OCI-LY7 (cell line): ENCODE results near the gene BCHE. TPM values are rescaled to one million over a fixed set of nuclear protein-coding genes. Genes with fewer than 3 reads are reported as not detected.

ENCODE experiments used
- BruUV-seq: library from RNA; stranded (reverse); fragments of 400-500 nt; replicated peaks from 2 replicates; lab custom pipeline; 2021; lab: Mats Ljungman, UMichigan
- CTCF ChIA-PET: fragments of 300-600 bp; sonication (Branson Sonifier 250); formaldehyde crosslinking; loops from one replicate; lab custom pipeline; 2022; ENCODE audit warnings: antibody characterized with exemption; ENCODE audit not compliant: unreplicated experiment; lab: Charles Lee
- POLR2A ChIA-PET: fragments of 300-600 bp; sonication (Branson Sonifier 250); formaldehyde crosslinking; loops from one replicate; lab custom pipeline; 2022; ENCODE audit warnings: antibody characterized with exemption; lab: Charles Lee
- DNase-seq: peaks from one replicate; pipeline ENCODE4 v3.0.0-alpha.2; 2015; ENCODE audit warnings: low spot score
- H2AFZ ChIP-seq: fragments of 200-600 bp; sonication (generic), shearing (Covaris generic); 2 replicates; pipeline ENCODE4 v1.6.1; 2014; ENCODE audit warnings: mild to moderate bottlenecking, antibody characterized with exemption, low read length, moderate library complexity
- H3K27ac ChIP-seq: fragments of 200-600 bp; sonication (generic); 2 replicates; pipeline ENCODE4 v1.5.1; 2014; ENCODE audit warnings: mixed run types, low read depth, mild to moderate bottlenecking, moderate library complexity, low read length, inconsistent platforms; ENCODE audit not compliant: poor library complexity, severe bottlenecking
- H3K36me3 ChIP-seq: fragments of 200-600 bp; sonication (generic); 2 replicates; pipeline ENCODE4 v1.6.1; 2014; ENCODE audit warnings: mild to moderate bottlenecking, antibody characterized with exemption, low read length, moderate library complexity, mixed read lengths; ENCODE audit not compliant: insufficient read depth
- H3K4me1 ChIP-seq: fragments of 200-600 bp; sonication (generic); 2 replicates; pipeline ENCODE4 v1.5.1; 2014; ENCODE audit warnings: mild to moderate bottlenecking, low read length; ENCODE audit not compliant: insufficient read depth, poor library complexity, severe bottlenecking
- H3K4me2 ChIP-seq: fragments of 200-600 bp; sonication (generic); 2 replicates; pipeline ENCODE4 v1.6.1; 2014; ENCODE audit warnings: mild to moderate bottlenecking, low read length
- H3K4me3 ChIP-seq: fragments of 200-600 bp; sonication (generic); 2 replicates; pipeline ENCODE4 v1.5.1; 2014; ENCODE audit warnings: mild to moderate bottlenecking, low read depth, low read length; ENCODE audit not compliant: poor library complexity, severe bottlenecking
- H3K79me2 ChIP-seq: fragments of 200-600 bp; sonication (generic); 2 replicates; pipeline ENCODE4 v1.6.1; 2016; ENCODE audit warnings: low read depth, mild to moderate bottlenecking, low read length, moderate library complexity, mixed read lengths; ENCODE audit not compliant: insufficient read depth
- H3K9me2 ChIP-seq: fragments of 200-600 bp; sonication (generic); 2 replicates; pipeline ENCODE4 v1.6.1; 2016; ENCODE audit warnings: mild to moderate bottlenecking, low read length, mixed read lengths; ENCODE audit not compliant: insufficient read depth
- H3K9me3 ChIP-seq: fragments of 200-600 bp; sonication (generic); 2 replicates; pipeline ENCODE4 v1.6.1; 2014; ENCODE audit warnings: mild to moderate bottlenecking, mixed run types, low read length, mixed read lengths
- H4K20me1 ChIP-seq: fragments of 200-600 bp; sonication (generic); 2 replicates; pipeline ENCODE4 v1.6.1; 2014; ENCODE audit warnings: mild to moderate bottlenecking, antibody characterized with exemption, low read length, moderate library complexity, mixed read lengths; ENCODE audit not compliant: insufficient read depth
- EZH2phosphoT487 ChIP-seq: fragments of 200-600 bp; sonication (generic); IDR thresholded peaks from 2 replicates; pipeline ENCODE4 v1.6.1; 2018; ENCODE audit warnings: low read depth, borderline replicate concordance, mild to moderate bottlenecking, mixed run types, antibody characterized with exemption, low read length, moderate library complexity, mixed read lengths
- intact Hi-C: fragments of 100-400 bp; cut with micrococcal nuclease; formaldehyde crosslinking; loops from one replicate; pipeline ENCODE4 v1.10.0; 2022; ENCODE audit not compliant: unreplicated experiment
- total RNA-seq, 2 experiments: library from RNA; depleted of rRNA in 1 of 2; stranded (reverse); fragments of >200 nt in 1 of 2; shearing (Covaris generic) in 1 of 2; gene quantifications; 2 replicates each; pipeline ENCODE4 v1.2.3, GENCODE V29; 2014 to 2022
- TF ChIP-seq, protein P1 (sequence below): fragments of 200-600 bp; sonication (generic); conservative IDR thresholded peaks from 2 replicates; pipeline ENCODE4 v1.5.1; 2014; ENCODE audit warnings: mild to moderate bottlenecking, antibody characterized with exemption, low read length, moderate library complexity, mixed read lengths

The BCHE gene
- total RNA-seq, 2 experiments from 2014 or later = not detected

DNA sequence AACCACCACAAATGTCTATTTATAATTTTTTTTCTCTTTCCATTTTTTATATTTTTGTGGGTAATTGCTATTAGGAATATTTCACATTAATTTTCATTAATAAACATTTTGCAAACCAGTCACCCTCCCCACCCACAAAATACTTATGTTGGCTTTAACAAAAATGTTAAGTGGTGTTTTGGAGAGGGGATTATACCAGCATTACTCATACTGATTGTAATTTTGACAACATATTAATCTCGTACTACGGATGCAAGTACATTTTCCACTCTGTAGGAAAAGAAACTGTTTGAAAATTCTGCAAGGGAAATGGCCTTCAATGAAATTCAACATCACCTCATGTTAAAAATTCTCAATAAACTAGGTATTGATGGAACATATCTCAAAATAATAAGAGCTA, 58.3 kb downstream of the BCHE start:
- ChIA-PET CTCF (no interaction called here), POLR2A (no interaction called here)
- H3K36me3 ChIP-seq = no peaks in the 10 kb centered on the region
- TF ChIP-seq EZH2phosphoT487 = no peak
- TF ChIP-seq, protein P1, sequence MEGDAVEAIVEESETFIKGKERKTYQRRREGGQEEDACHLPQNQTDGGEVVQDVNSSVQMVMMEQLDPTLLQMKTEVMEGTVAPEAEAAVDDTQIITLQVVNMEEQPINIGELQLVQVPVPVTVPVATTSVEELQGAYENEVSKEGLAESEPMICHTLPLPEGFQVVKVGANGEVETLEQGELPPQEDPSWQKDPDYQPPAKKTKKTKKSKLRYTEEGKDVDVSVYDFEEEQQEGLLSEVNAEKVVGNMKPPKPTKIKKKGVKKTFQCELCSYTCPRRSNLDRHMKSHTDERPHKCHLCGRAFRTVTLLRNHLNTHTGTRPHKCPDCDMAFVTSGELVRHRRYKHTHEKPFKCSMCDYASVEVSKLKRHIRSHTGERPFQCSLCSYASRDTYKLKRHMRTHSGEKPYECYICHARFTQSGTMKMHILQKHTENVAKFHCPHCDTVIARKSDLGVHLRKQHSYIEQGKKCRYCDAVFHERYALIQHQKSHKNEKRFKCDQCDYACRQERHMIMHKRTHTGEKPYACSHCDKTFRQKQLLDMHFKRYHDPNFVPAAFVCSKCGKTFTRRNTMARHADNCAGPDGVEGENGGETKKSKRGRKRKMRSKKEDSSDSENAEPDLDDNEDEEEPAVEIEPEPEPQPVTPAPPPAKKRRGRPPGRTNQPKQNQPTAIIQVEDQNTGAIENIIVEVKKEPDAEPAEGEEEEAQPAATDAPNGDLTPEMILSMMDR = no peak
- H3K4me2 ChIP-seq = no peak overlapping the region
- no peaks in the 10 kb centered on the region for H3K4me1 ChIP-seq
- intact Hi-C loops = no loop called here
- no peaks in the 10 kb centered on the region for H3K9me2 ChIP-seq
- no peak overlapping the region for H3K4me3 ChIP-seq
- no peaks in the 10 kb centered on the region for H4K20me1 ChIP-seq
- no peaks in the 10 kb centered on the region for H3K9me3 ChIP-seq
- no TSS peak for BruUV-seq
- DNase-seq = no peak
- no peak overlapping the region for H2AFZ ChIP-seq
- H3K79me2 ChIP-seq = no peaks in the 10 kb centered on the region
- no peak overlapping the region for H3K27ac ChIP-seq

DNA sequence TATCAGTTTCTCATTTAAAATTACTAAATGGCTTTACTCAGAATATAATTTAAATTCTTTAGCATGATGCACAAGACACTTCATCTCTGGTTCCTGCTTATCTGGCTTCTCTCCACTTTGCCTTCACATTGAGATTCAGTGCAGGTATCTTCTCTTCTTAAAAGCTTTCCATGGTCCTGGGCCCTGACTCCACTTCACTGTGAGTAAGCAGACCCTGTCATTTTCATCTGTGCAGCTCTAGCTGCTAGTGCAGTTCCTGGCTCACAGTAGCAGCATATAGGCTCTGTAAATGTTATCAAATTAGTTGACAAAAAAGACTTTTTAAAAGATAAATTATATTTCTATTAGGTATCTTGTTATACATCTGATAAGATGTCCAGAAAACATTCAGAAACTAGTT, 58.8 kb downstream of the BCHE start:
- no TSS peak for BruUV-seq
- H2AFZ ChIP-seq = no peak overlapping the region
- TF ChIP-seq, protein P1 = no peak
- TF ChIP-seq EZH2phosphoT487 = no peak

DNA sequence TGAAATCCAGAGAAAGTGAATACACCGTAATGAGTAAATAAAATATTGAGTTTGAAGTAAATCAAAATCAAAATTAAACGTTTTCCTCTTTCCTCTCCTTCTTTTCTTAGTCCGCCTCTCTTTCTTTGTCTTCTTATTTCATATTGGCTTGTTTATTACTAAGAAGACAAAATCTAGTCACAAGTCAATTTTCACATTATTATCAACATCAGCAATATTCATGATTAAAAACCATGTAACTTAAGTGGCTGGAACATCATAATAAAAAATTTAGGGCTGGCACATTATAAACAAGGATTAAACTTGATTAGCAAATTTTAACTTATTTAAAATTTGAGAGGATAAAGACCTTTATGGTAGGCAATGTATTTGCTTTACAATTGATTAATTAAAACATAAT, 61.4 kb downstream of the BCHE start:
- POLR2A ChIA-PET = no interaction called here
- no peak overlapping the region for H3K4me3 ChIP-seq
- intact Hi-C loops = no loop called here

More for the DNA sequence above, 58.8 kb downstream of the BCHE start:
- H3K4me2 ChIP-seq = no peak overlapping the region
- no peaks in the 10 kb centered on the region for H3K79me2 ChIP-seq
- ChIA-PET CTCF (no interaction called here), POLR2A (no interaction called here)
- H3K27ac ChIP-seq = no peak overlapping the region
- H4K20me1 ChIP-seq = no peaks in the 10 kb centered on the region
- no peak overlapping the region for H3K4me3 ChIP-seq
- intact Hi-C loops = no loop called here
- no peaks in the 10 kb centered on the region for H3K36me3 ChIP-seq
- no peaks in the 10 kb centered on the region for H3K4me1 ChIP-seq
- no peak for DNase-seq
- no peaks in the 10 kb centered on the region for H3K9me3 ChIP-seq
- no peaks in the 10 kb centered on the region for H3K9me2 ChIP-seq

More for the DNA sequence above, 61.4 kb downstream of the BCHE start:
- no peak overlapping the region for H2AFZ ChIP-seq
- no peak for DNase-seq
- H3K9me2 ChIP-seq = no peaks in the 10 kb centered on the region
- H4K20me1 ChIP-seq = no peaks in the 10 kb centered on the region
- H3K27ac ChIP-seq = no peak overlapping the region
- TF ChIP-seq EZH2phosphoT487 = no peak
- TF ChIP-seq, protein P1 = no peak
- H3K4me1 ChIP-seq = no peaks in the 10 kb centered on the region
- no TSS peak for BruUV-seq
- no peaks in the 10 kb centered on the region for H3K9me3 ChIP-seq
- H3K36me3 ChIP-seq = no peaks in the 10 kb centered on the region
- H3K79me2 ChIP-seq = no peaks in the 10 kb centered on the region
- no peak overlapping the region for H3K4me2 ChIP-seq
- CTCF ChIA-PET = no interaction called here
